Measurements from ENCODE around the gene ACTBL2.

DNA sequence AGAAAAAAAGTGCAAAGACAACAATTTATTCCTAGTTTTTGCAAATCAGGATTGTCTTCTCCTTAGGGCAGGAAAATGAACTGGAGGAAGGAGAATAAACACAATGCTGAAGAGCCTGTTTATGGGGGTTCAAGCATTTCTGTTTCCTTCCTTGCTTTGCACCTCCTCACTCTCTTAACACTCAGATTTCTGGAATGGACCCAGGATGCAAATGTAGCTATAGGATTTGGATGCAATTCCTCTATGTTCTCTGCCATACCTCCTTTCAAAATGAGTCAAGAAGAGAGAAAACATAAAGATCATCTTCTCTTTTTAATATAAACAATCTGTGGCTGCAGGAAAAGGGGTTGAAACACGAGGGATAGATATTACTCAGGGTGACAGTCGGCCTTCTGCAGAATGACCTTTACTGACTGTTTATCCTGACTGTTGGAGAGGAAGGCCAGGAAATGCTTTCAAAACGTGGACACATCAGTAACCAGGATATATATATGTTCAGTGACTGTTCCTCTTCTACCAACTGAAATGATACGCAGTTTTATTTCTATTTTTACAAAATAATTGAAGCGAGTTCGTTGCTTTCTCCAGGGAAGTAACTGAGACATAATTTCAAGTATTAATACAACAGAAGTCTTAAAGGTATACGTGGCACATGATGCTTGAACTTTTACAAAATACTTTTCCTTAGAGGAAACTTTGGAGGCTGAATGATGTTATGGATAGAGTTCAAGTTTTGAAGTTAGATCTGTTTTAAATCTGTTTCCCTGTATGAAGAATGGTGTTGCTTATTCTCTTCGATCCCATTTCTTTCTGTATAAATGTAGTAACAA is 44.4 kb downstream of the ACTBL2 start:
- TF ChIP-seq TAF1 (IDR thresholded peaks at IDR 0.05; ENCODE audit: borderline replicate concordance, insufficient read depth, low read length) = no peak
- TF ChIP-seq, protein P1, sequence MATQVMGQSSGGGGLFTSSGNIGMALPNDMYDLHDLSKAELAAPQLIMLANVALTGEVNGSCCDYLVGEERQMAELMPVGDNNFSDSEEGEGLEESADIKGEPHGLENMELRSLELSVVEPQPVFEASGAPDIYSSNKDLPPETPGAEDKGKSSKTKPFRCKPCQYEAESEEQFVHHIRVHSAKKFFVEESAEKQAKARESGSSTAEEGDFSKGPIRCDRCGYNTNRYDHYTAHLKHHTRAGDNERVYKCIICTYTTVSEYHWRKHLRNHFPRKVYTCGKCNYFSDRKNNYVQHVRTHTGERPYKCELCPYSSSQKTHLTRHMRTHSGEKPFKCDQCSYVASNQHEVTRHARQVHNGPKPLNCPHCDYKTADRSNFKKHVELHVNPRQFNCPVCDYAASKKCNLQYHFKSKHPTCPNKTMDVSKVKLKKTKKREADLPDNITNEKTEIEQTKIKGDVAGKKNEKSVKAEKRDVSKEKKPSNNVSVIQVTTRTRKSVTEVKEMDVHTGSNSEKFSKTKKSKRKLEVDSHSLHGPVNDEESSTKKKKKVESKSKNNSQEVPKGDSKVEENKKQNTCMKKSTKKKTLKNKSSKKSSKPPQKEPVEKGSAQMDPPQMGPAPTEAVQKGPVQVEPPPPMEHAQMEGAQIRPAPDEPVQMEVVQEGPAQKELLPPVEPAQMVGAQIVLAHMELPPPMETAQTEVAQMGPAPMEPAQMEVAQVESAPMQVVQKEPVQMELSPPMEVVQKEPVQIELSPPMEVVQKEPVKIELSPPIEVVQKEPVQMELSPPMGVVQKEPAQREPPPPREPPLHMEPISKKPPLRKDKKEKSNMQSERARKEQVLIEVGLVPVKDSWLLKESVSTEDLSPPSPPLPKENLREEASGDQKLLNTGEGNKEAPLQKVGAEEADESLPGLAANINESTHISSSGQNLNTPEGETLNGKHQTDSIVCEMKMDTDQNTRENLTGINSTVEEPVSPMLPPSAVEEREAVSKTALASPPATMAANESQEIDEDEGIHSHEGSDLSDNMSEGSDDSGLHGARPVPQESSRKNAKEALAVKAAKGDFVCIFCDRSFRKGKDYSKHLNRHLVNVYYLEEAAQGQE (IDR thresholded peaks at IDR 0.05; ENCODE audit: insufficient read depth in 1 of 2, low read depth in 2 of 2, low read length in 2 of 2) = no peak

All from PFSK-1 (cell line).